A673 (cell line): ENCODE measurements around the gene GRWD1. TPM values are rescaled to one million over a fixed set of nuclear protein-coding genes. Genes with fewer than 3 reads are reported as not detected.
"Not testable (repeated sequence)": the region's sequence is repeated elsewhere in the genome, so short reads cannot be mapped to it uniquely, and the experiment has no call there.

Source experiments
- BruUV-seq: library from RNA; stranded (reverse); fragments of 400-500 nt; replicated peaks from 2 replicates; lab custom pipeline; 2021; lab: Mats Ljungman, UMichigan
- CTCF ChIA-PET: fragments of 300-600 bp; sonication (Branson Sonifier 250); formaldehyde crosslinking; loops from one replicate; lab custom pipeline; 2022; ENCODE audit warnings: antibody characterized with exemption; lab: Charles Lee
- POLR2A ChIA-PET: fragments of 300-600 bp; sonication (Branson Sonifier 250); formaldehyde crosslinking; loops from one replicate; lab custom pipeline; 2022; ENCODE audit warnings: antibody characterized with exemption; ENCODE audit not compliant: low non-redundant PET; lab: Charles Lee
- DNase-seq: peaks from one replicate; pipeline ENCODE4 v3.0.0-alpha.2; 2015; ENCODE audit warnings: low spot score
- H3K27ac ChIP-seq: fragments of 200-600 bp; sonication (generic); 2 replicates; pipeline ENCODE4 v1.5.1; 2016; ENCODE audit warnings: mixed run types, low read depth, mild to moderate bottlenecking, mixed read lengths, antibody characterized with exemption, low read length; ENCODE audit not compliant: poor library complexity, severe bottlenecking
- H3K27me3 ChIP-seq: fragments of 200-600 bp; sonication (generic); replicated peaks from 2 replicates; pipeline ENCODE4 v1.6.1; 2017; ENCODE audit warnings: mixed run types, low read depth, mild to moderate bottlenecking, mixed read lengths, antibody characterized with exemption, low read length; ENCODE audit not compliant: insufficient read depth, poor library complexity
- H3K36me3 ChIP-seq: fragments of 200-600 bp; sonication (generic); 2 replicates; pipeline ENCODE4 v1.6.1; 2016; ENCODE audit warnings: mixed run types, mild to moderate bottlenecking, mixed read lengths, antibody characterized with exemption, low read length; ENCODE audit not compliant: insufficient read depth, poor library complexity, severe bottlenecking
- H3K4me1 ChIP-seq: fragments of 200-600 bp; sonication (generic); 2 replicates; pipeline ENCODE4 v1.6.1; 2017; ENCODE audit warnings: mixed run types, mild to moderate bottlenecking, mixed read lengths, antibody characterized with exemption, low read length; ENCODE audit not compliant: insufficient read depth, poor library complexity, severe bottlenecking
- H3K4me3 ChIP-seq: fragments of 200-600 bp; sonication (generic); 2 replicates; pipeline ENCODE4 v1.5.1; 2016; ENCODE audit warnings: low read depth, mixed run types, mild to moderate bottlenecking, mixed read lengths, low read length; ENCODE audit not compliant: poor library complexity, severe bottlenecking
- H3K9me3 ChIP-seq: fragments of 200-600 bp; sonication (generic); 2 replicates; pipeline ENCODE4 v1.6.1; 2016; ENCODE audit warnings: mixed run types, low read depth, mild to moderate bottlenecking, mixed read lengths, antibody characterized with exemption, low read length; ENCODE audit not compliant: poor library complexity, severe bottlenecking
- EZH2 ChIP-seq: fragments of 200-600 bp; sonication (generic); IDR thresholded peaks from 2 replicates; pipeline ENCODE4 v1.6.1; 2017; ENCODE audit warnings: borderline replicate concordance, low read depth, mild to moderate bottlenecking, mixed read lengths, antibody characterized with exemption, low read length; ENCODE audit not compliant: poor library complexity, severe bottlenecking
- intact Hi-C: fragments of 100-400 bp; cut with micrococcal nuclease; formaldehyde crosslinking; loops from one replicate; pipeline ENCODE4 v1.10.0; 2022; ENCODE audit not compliant: unreplicated experiment
- total RNA-seq: library from RNA; stranded (reverse); gene quantifications from 2 replicates; pipeline ENCODE4 v1.2.3, GENCODE V29; 2021
- TF ChIP-seq, protein P1 (sequence below): fragments of 300-800, 200-600 bp; sonication (generic); conservative IDR thresholded peaks from 2 replicates; pipeline ENCODE4 v1.5.1; 2017; ENCODE audit warnings: low read depth, mild to moderate bottlenecking, antibody characterized with exemption, low read length, moderate library complexity, mixed read lengths

The GRWD1 gene
- total RNA-seq, 1 experiment from 2014 or later: 109 TPM

GRCh38 chr19:48483301-48483700 is 37.5 kb downstream of the GRWD1 start:
- no TSS peak for BruUV-seq
- intact Hi-C loops: no loop called here
- ChIA-PET CTCF (no interaction called here), POLR2A (no interaction called here)
- Histone ChIP-seq H3K36me3 (peaks cover 14% of the 10 kb centered on the region), H3K9me3 (no peaks in the 10 kb centered on the region), H3K4me1 (peaks cover 7% of the 10 kb centered on the region), H3K4me3 (no peak overlapping the region), H3K27ac (no peak overlapping the region), H3K27me3 (no peaks in the 10 kb centered on the region)
- no peak for DNase-seq
- no peak for TF ChIP-seq EZH2

- H3K27ac ChIP-seq: no peak overlapping the region
- H3K4me1 ChIP-seq: peaks cover 7% of the 10 kb centered on the region
- H3K4me3 ChIP-seq: no peak overlapping the region
- H3K27me3 ChIP-seq: no peaks in the 10 kb centered on the region
- no peak for DNase-seq
- BruUV-seq: no TSS peak
- no peaks in the 10 kb centered on the region for H3K9me3 ChIP-seq
- no peak for TF ChIP-seq EZH2
- TF ChIP-seq, protein P1, sequence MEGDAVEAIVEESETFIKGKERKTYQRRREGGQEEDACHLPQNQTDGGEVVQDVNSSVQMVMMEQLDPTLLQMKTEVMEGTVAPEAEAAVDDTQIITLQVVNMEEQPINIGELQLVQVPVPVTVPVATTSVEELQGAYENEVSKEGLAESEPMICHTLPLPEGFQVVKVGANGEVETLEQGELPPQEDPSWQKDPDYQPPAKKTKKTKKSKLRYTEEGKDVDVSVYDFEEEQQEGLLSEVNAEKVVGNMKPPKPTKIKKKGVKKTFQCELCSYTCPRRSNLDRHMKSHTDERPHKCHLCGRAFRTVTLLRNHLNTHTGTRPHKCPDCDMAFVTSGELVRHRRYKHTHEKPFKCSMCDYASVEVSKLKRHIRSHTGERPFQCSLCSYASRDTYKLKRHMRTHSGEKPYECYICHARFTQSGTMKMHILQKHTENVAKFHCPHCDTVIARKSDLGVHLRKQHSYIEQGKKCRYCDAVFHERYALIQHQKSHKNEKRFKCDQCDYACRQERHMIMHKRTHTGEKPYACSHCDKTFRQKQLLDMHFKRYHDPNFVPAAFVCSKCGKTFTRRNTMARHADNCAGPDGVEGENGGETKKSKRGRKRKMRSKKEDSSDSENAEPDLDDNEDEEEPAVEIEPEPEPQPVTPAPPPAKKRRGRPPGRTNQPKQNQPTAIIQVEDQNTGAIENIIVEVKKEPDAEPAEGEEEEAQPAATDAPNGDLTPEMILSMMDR: no peak
- ChIA-PET POLR2A (no interaction called here), CTCF (no interaction called here)
- intact Hi-C loops: no loop called here
- H3K36me3 ChIP-seq: peaks cover 6% of the 10 kb centered on the region
Measured at GRCh38 chr19:48484247-48484893, 38.6 kb downstream of the GRWD1 start.

- Histone ChIP-seq H3K9me3 (no peaks in the 10 kb centered on the region), H3K27me3 (no peaks in the 10 kb centered on the region), H3K36me3 (no peaks in the 10 kb centered on the region), H3K4me1 (peaks cover 7% of the 10 kb centered on the region), H3K4me3 (no peak overlapping the region), H3K27ac (no peak overlapping the region)
- CTCF ChIA-PET: no interaction called here
- BruUV-seq: no TSS peak
- POLR2A ChIA-PET: no interaction called here
- TF ChIP-seq, protein P1: no peak
- no peak for TF ChIP-seq EZH2
- no peak for DNase-seq
- intact Hi-C loops: no loop called here
Measured at GRCh38 chr19:48484931-48485612, 39.3 kb downstream of the GRWD1 start.

GRCh38 chr19:48486706-48487105 is 40.9 kb downstream of the GRWD1 start:
- H3K4me3 ChIP-seq, H3K9me3 ChIP-seq, POLR2A ChIA-PET, H3K27ac ChIP-seq, BruUV-seq, CTCF ChIA-PET, H3K27me3 ChIP-seq, H3K36me3 ChIP-seq, DNase-seq, intact Hi-C loops: not testable (repeated sequence)
- H3K4me1 ChIP-seq: peaks cover 13% of the 10 kb centered on the region
